ENCODE data around the gene ABCB8. TPM values are rescaled to one million over a fixed set of nuclear protein-coding genes. Genes with fewer than 3 reads are reported as not detected.

ABCB8 gene
- total and polyA plus RNA-seq, 9 of the 15 experiments (the other 6 are each of a cell fraction or from before 2014, with no cell fraction given), result 7.6 to 106 (median 36.3) TPM

DNA sequence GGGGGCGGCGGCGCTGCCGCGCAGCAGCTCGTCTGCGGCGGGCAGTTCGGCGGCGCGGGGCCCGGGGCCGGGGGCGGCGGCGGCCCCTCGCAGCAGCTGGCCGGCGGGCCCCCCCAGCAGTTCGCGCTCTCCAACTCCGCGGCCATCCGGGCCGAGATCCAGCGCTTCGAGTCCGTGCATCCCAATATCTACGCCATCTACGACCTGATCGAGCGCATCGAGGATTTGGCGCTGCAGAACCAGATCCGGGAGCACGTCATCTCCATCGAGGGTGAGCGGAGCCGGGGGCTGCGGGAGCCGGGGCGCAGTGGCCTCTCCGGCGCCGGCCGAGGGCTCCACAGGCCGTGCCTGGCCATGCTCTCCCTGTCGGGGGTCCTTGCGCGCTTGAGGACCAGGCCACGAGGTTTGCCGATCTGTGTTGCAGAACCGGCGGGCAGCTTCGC is 58.6 kb downstream of the ABCB8 start (continued):
- TF ChIP-seq, protein P1, sequence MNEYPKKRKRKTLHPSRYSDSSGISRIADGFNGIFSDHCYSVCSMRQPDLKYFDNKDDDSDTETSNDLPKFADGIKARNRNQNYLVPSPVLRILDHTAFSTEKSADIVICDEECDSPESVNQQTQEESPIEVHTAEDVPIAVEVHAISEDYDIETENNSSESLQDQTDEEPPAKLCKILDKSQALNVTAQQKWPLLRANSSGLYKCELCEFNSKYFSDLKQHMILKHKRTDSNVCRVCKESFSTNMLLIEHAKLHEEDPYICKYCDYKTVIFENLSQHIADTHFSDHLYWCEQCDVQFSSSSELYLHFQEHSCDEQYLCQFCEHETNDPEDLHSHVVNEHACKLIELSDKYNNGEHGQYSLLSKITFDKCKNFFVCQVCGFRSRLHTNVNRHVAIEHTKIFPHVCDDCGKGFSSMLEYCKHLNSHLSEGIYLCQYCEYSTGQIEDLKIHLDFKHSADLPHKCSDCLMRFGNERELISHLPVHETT (CRISPR knock-in tag; conservative IDR thresholded peaks at IDR 0.05 in 1 of 2, IDR thresholded peaks at IDR 0.05 in 1 of 2), result peak in 1 of 2 experiments; percentile 46; a peak in 2 of 4 replicates
- TF ChIP-seq KDM5B (IDR thresholded peaks at IDR 0.05; ENCODE audit: insufficient replicate concordance, low read depth, low read length) (peak; percentile 65), THRAP3 (IDR thresholded peaks at IDR 0.05; ENCODE audit: borderline replicate concordance) (no peak; the same call in 1 of the 2 replicates), RB1 (IDR thresholded peaks at IDR 0.05; ENCODE audit: low read depth) (peak; percentile 14; the same call in 1 of the 2 replicates), NFIC (IDR thresholded peaks at IDR 0.05) (peak; percentile 5; the same call in 1 of the 2 replicates), ZNF23 (CRISPR knock-in tag; IDR thresholded peaks at IDR 0.05) (no peak), BRCA1 (IDR thresholded peaks at IDR 0.05) (no peak), BRCA1 (CRISPR knock-in tag; IDR thresholded peaks at IDR 0.05) (no peak), ELF4 (CRISPR knock-in tag; IDR thresholded peaks at IDR 0.05) (no peak), ETV1 (tag; conservative IDR thresholded peaks at IDR 0.05; ENCODE audit: low read depth) (peak; percentile 42; the same call in 1 of the 2 replicates), HNRNPH1 (optimal IDR thresholded peaks at IDR 0.05; ENCODE audit: low read depth, low read length) (no peak)
- TF ChIP-seq, protein P2, sequence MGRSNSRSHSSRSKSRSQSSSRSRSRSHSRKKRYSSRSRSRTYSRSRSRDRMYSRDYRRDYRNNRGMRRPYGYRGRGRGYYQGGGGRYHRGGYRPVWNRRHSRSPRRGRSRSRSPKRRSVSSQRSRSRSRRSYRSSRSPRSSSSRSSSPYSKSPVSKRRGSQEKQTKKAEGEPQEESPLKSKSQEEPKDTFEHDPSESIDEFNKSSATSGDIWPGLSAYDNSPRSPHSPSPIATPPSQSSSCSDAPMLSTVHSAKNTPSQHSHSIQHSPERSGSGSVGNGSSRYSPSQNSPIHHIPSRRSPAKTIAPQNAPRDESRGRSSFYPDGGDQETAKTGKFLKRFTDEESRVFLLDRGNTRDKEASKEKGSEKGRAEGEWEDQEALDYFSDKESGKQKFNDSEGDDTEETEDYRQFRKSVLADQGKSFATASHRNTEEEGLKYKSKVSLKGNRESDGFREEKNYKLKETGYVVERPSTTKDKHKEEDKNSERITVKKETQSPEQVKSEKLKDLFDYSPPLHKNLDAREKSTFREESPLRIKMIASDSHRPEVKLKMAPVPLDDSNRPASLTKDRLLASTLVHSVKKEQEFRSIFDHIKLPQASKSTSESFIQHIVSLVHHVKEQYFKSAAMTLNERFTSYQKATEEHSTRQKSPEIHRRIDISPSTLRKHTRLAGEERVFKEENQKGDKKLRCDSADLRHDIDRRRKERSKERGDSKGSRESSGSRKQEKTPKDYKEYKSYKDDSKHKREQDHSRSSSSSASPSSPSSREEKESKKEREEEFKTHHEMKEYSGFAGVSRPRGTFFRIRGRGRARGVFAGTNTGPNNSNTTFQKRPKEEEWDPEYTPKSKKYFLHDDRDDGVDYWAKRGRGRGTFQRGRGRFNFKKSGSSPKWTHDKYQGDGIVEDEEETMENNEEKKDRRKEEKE (IDR thresholded peaks at IDR 0.05; ENCODE audit: borderline replicate concordance in 1 of 2, control insufficient read depth in 1 of 2, low read depth in 2 of 2, low read length in 1 of 2), result 0 out of 4 replicates have a peak, but pooled peaks of 1 of the 2 experiments have one; percentile 8
- TF ChIP-seq, protein P3, sequence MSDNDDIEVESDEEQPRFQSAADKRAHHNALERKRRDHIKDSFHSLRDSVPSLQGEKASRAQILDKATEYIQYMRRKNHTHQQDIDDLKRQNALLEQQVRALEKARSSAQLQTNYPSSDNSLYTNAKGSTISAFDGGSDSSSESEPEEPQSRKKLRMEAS (CRISPR knock-in tag; IDR thresholded peaks at IDR 0.05), result peak; percentile 68
- TF ChIP-seq, protein P4, sequence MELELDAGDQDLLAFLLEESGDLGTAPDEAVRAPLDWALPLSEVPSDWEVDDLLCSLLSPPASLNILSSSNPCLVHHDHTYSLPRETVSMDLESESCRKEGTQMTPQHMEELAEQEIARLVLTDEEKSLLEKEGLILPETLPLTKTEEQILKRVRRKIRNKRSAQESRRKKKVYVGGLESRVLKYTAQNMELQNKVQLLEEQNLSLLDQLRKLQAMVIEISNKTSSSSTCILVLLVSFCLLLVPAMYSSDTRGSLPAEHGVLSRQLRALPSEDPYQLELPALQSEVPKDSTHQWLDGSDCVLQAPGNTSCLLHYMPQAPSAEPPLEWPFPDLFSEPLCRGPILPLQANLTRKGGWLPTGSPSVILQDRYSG (tag; conservative IDR thresholded peaks at IDR 0.05; ENCODE audit: low read depth), result no peak
- TF ChIP-seq, protein P5, sequence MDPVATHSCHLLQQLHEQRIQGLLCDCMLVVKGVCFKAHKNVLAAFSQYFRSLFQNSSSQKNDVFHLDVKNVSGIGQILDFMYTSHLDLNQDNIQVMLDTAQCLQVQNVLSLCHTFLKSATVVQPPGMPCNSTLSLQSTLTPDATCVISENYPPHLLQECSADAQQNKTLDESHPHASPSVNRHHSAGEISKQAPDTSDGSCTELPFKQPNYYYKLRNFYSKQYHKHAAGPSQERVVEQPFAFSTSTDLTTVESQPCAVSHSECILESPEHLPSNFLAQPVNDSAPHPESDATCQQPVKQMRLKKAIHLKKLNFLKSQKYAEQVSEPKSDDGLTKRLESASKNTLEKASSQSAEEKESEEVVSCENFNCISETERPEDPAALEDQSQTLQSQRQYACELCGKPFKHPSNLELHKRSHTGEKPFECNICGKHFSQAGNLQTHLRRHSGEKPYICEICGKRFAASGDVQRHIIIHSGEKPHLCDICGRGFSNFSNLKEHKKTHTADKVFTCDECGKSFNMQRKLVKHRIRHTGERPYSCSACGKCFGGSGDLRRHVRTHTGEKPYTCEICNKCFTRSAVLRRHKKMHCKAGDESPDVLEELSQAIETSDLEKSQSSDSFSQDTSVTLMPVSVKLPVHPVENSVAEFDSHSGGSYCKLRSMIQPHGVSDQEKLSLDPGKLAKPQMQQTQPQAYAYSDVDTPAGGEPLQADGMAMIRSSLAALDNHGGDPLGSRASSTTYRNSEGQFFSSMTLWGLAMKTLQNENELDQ (CRISPR knock-in tag; IDR thresholded peaks at IDR 0.05; ENCODE audit: borderline replicate concordance), result no peak

Measured in K562 (cell line).